GM23338 (cell line): ENCODE results near the gene NXN.

Experiments used
- CREB1 ChIP-seq: fragments of 250-450 bp; sonication (Bioruptor Pico); IDR thresholded peaks from 2 replicates; pipeline ENCODE4 v1.5.0; 2020; ENCODE audit warnings: low read depth, mild to moderate bottlenecking, moderate library complexity
- EZH2 ChIP-seq: fragments of 200-600 bp; sonication (generic); IDR thresholded peaks from one replicate; pipeline ENCODE4 v1.8.0; 2017; ENCODE audit warnings: antibody characterized with exemption, mild to moderate bottlenecking, low read depth; ENCODE audit not compliant: unreplicated experiment
- EZH2phosphoT487 ChIP-seq: fragments of 200-600 bp; sonication (generic); IDR thresholded peaks from one replicate; pipeline ENCODE4 v1.8.1; 2018; ENCODE audit warnings: antibody characterized with exemption; ENCODE audit not compliant: unreplicated experiment
- JUNB ChIP-seq: IDR thresholded peaks from one replicate; pipeline ENCODE4 v1.6.1; 2016; ENCODE audit warnings: antibody characterized with exemption; ENCODE audit not compliant: unreplicated experiment
- POLR2AphosphoS5 ChIP-seq: IDR thresholded peaks from 2 replicates; pipeline ENCODE4 v1.6.1; 2016; ENCODE audit warnings: antibody characterized with exemption, low read depth
- TF ChIP-seq, protein P1 (sequence below), 2 experiments: fragments of 200-600 bp in 1 of 2; sonication (generic) in 1 of 2; conservative IDR thresholded peaks; 2 replicates each; pipeline versions ENCODE4 v1.5.1 to v1.6.1; 2016 to 2017; ENCODE audit warnings: antibody characterized with exemption in 2 of 2, low read depth in 2 of 2, mild to moderate bottlenecking in 2 of 2, moderate library complexity in 1 of 2

DNA sequence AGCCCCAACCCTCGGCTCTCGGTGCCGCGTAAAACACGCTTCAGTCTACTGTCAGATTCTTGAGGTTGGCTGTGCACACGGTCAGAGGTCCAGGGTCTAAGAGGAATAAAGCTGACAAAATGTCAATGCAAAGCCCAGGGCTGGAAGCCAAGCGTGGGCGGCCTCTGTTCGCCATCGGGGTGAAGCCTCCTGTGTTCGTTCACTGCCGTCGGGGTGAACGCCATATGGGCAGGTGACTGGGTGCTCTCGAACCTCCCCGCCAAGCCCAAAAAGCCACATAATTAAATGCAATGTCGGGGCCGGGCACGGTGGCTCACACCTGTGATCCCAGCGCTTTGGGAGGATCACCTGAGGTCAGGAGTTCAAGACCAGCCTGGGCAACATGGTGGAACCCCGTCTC is 152.8 kb downstream of the NXN start:
- TF ChIP-seq POLR2AphosphoS5 (no peak), EZH2 (no peak), JUNB (no peak), EZH2phosphoT487 (no peak), CREB1 (CRISPR knock-in tag) (no peak)
- TF ChIP-seq, protein P1, sequence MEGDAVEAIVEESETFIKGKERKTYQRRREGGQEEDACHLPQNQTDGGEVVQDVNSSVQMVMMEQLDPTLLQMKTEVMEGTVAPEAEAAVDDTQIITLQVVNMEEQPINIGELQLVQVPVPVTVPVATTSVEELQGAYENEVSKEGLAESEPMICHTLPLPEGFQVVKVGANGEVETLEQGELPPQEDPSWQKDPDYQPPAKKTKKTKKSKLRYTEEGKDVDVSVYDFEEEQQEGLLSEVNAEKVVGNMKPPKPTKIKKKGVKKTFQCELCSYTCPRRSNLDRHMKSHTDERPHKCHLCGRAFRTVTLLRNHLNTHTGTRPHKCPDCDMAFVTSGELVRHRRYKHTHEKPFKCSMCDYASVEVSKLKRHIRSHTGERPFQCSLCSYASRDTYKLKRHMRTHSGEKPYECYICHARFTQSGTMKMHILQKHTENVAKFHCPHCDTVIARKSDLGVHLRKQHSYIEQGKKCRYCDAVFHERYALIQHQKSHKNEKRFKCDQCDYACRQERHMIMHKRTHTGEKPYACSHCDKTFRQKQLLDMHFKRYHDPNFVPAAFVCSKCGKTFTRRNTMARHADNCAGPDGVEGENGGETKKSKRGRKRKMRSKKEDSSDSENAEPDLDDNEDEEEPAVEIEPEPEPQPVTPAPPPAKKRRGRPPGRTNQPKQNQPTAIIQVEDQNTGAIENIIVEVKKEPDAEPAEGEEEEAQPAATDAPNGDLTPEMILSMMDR (conservative IDR thresholded peaks at IDR 0.05; ENCODE audit: low read depth in 2 of 2): no peak
